Transverse colon (tissue), 4 donors: ENCODE data around the gene KCND2.

ENCODE experiments used
- CTCF ChIP-seq, 5 experiments: fragments of 200-600 bp in 3 of 5; fragments of 450-650 bp in 2 of 5; sonication (generic) in 3 of 5; IDR thresholded peaks; 1 replicate in 2 of 5; 2 replicates in 3 of 5; pipeline ENCODE4 v1.5.1; 2016 to 2017; ENCODE audit warnings: antibody characterized with exemption in 5 of 5, inconsistent platforms in 3 of 5, mild to moderate bottlenecking in 2 of 5, moderate library complexity in 1 of 5
- EP300 ChIP-seq: sonication (generic); formaldehyde crosslinking; IDR thresholded peaks from one replicate; pipeline ENCODE4 v1.6.1; 2017; ENCODE audit warnings: antibody characterized with exemption, low read depth
- POLR2A ChIP-seq: fragments of 450-650 bp; IDR thresholded peaks from one replicate; pipeline ENCODE4 v1.6.1; 2016; ENCODE audit warnings: antibody characterized with exemption, mild to moderate bottlenecking, moderate library complexity
- POLR2AphosphoS5 ChIP-seq, 3 donors: sonication (generic); formaldehyde crosslinking; IDR thresholded peaks; one replicate each; pipeline ENCODE4 v1.6.1; 2016; ENCODE audit warnings: antibody characterized with exemption in 3 of 3

GRCh38 chr7:120344276-120344675, 71.3 kb downstream of the KCND2 start:
- TF ChIP-seq CTCF (IDR thresholded peaks at IDR 0.05) (no peak), EP300 (no peak), POLR2AphosphoS5 (IDR thresholded peaks at IDR 0.05) (no peak), POLR2A (no peak)
